Measurements from ENCODE around the gene RTN4RL1.

RTN4RL1 gene

DNA sequence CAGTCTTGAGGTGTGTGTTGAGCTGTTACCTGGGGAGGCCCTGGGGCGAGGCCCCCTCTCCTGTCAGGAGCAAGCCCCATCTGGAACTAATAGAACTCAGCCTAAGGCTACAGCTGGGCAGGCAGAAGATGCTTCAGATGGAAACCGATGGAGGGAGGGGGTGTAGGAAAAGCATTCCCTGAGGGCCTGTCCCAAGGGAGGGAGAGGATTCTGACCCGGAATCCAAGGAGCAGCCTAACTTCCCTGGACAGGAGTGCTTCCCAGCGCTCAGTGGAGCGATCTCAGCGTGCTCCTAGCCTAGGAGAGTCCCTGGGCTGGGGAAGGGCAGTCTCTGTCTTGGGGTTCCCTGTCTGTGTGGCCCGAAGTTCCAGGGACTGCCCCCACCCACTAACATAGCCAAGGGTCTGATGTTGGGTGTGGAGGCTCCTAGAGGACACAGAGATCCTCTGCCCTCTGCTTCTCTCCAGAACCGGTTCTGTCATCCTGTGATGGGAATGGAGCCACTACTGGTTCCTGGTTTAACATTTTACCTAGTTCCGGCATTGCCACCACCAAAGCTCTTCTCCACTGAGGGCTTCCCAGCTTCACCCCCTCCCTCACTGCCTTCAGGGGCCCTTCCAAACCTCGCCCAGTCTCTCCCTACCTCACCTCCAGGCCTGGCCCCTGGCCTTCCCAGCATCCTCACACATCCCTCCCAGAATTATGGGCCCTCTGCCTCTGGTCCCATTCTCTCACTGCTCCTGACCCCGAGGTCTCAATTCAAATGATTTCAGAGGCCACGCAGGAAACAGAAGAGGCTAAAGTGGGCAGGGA is 58.7 kb downstream of the RTN4RL1 start:
- DNase-seq: no peak
- peaks cover 0 to 43% of the 10 kb centered on the region in 2 donors for H3K27me3 ChIP-seq
- peaks cover 0 to 8% (median 2%) of the 10 kb centered on the region in 4 donors for H3K4me1 ChIP-seq
- H3K4me3 ChIP-seq: no peak overlapping the region
- intact Hi-C loops (cut with DNase I; ENCODE audit: low total_unique reads): no loop called here
- H3K9me3 ChIP-seq: no peaks in the 10 kb centered on the region
- TF ChIP-seq, protein P1, sequence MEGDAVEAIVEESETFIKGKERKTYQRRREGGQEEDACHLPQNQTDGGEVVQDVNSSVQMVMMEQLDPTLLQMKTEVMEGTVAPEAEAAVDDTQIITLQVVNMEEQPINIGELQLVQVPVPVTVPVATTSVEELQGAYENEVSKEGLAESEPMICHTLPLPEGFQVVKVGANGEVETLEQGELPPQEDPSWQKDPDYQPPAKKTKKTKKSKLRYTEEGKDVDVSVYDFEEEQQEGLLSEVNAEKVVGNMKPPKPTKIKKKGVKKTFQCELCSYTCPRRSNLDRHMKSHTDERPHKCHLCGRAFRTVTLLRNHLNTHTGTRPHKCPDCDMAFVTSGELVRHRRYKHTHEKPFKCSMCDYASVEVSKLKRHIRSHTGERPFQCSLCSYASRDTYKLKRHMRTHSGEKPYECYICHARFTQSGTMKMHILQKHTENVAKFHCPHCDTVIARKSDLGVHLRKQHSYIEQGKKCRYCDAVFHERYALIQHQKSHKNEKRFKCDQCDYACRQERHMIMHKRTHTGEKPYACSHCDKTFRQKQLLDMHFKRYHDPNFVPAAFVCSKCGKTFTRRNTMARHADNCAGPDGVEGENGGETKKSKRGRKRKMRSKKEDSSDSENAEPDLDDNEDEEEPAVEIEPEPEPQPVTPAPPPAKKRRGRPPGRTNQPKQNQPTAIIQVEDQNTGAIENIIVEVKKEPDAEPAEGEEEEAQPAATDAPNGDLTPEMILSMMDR (IDR thresholded peaks at IDR 0.05): no peak
- no peak overlapping the region for H3K27ac ChIP-seq
- no peaks in the 10 kb centered on the region for H3K36me3 ChIP-seq

DNA sequence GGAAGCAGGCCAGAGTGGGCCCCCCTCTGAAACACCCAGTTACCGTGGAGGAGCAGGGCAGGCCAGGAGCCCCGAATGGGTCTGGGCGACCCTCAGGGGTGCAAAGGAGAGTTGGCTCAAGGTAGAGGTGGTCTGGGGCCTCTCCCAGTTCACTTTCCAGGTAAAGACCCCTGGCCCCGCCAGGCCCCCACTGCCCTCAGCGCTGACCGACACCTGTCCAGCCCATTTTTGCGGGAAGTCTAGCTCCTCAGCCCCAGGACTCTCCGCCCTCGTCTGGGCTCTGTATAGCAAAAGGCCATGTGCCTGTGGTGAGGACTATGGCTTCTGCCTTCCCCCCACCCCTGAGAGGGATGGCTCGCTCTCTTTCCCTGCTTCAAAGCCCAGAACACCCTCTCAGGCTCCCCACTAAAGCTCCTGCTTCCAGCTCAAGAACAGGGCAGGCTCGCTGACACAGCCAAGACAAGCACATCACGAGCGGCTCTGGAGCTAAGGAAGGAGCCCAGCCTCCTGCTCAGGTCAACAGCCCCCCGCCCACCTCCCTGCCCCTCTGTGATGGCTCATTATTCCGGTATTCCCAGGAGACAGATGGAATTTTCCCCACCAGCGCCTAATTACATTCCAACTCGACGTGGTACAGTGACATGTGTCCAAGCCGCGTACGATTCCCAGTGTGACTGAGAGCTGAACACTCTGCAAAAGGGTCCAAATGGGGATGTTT is 59.4 kb downstream of the RTN4RL1 start:
- Histone ChIP-seq H3K4me3 (no peak overlapping the region), H3K27me3 (peaks cover 0 to 42% of the 10 kb centered on the region in 2 donors), H3K9me3 (no peaks in the 10 kb centered on the region), H3K4me1 (peaks cover 0 to 11% (median 4%) of the 10 kb centered on the region in 4 donors), H3K27ac (no peak overlapping the region), H3K36me3 (no peaks in the 10 kb centered on the region)
- TF ChIP-seq, protein P1 (IDR thresholded peaks at IDR 0.05): no peak
- intact Hi-C loops (cut with DNase I; ENCODE audit: low total_unique reads): no loop called here
- DNase-seq: no peak

DNA sequence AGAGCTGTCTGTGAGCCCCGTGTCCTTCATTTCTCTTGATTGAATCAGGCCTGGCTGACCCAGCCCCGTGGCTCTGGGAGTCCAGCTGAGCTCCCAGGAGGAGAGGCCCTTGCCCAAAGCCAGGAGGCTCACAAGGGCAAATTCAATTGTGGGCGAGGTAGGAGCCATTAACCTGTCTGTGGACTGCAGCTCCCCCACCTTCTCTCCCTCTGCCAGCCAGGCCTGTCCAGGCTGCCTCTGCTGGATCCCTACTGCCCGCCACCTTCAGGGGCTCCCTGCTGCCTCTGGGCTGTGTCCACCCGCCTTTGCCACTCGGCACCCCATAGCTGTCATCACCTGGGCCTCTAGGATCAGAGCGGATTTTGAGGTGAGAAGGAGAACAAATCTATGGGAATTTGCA is 61.9 kb downstream of the RTN4RL1 start:
- TF ChIP-seq, protein P1 (IDR thresholded peaks at IDR 0.05): no peak
- Histone ChIP-seq H3K36me3 (no peaks in the 10 kb centered on the region), H3K4me1 (peaks cover 0 to 14% (median 6%) of the 10 kb centered on the region in 4 donors), H3K4me3 (no peak overlapping the region), H3K27ac (no peak overlapping the region), H3K9me3 (no peaks in the 10 kb centered on the region), H3K27me3 (peaks cover 0 to 30% of the 10 kb centered on the region in 2 donors)
- DNase-seq: no peak
- intact Hi-C loops (cut with DNase I; ENCODE audit: low total_unique reads): no loop called here

DNA sequence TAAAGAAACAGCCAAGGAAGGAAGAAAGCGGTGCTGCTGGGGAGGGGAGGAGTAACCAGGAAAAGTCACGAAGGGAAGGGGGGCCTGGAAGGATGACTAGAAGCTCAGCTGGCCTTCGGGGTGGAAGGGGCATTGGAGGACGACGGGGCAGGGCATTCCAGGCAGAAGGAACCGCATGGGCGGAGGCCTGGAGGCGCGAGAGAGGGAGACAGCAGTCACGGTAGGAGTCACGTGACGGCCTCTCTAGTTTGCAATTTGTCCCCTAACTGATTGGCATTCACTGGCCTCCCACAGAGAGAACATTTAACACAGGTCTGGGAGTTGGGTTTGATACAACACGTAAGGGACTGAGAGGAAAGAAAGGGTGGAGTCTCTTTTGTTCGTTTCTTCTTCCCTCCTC is 63.9 kb downstream of the RTN4RL1 start:
- peaks cover 0 to 11% (median 5%) of the 10 kb centered on the region in 4 donors for H3K4me1 ChIP-seq
- TF ChIP-seq, protein P1 (IDR thresholded peaks at IDR 0.05): no peak
- H3K9me3 ChIP-seq: no peaks in the 10 kb centered on the region
- peaks cover 0 to 13% of the 10 kb centered on the region in 2 donors for H3K27me3 ChIP-seq
- H3K27ac ChIP-seq: no peak overlapping the region
- no peak overlapping the region for H3K4me3 ChIP-seq
- no peaks in the 10 kb centered on the region for H3K36me3 ChIP-seq
- no peak for DNase-seq
- intact Hi-C loops (cut with DNase I; ENCODE audit: low total_unique reads): no loop called here

DNA sequence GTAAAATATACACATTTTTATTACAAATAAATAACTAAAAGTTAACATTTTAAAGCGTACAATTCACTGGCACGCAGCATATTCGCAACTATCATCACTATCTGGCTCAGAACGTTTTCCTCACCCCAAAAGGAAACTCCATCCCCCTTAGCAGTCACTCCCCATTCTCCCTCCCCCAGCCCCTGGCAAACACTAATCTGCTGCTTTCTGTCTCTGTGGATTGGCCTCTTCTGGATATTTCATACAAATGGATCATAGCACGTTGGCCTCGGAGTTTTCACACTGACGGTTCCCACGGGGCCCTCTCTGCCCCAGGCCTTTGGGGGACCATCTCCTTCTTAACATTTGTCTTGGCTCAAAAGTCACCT is 64.6 kb downstream of the RTN4RL1 start:
- no peak for DNase-seq
- Histone ChIP-seq H3K27me3 (peaks cover 0 to 8% of the 10 kb centered on the region in 2 donors), H3K9me3 (no peaks in the 10 kb centered on the region), H3K4me1 (peaks cover 0 to 7% (median 3%) of the 10 kb centered on the region in 4 donors), H3K4me3 (no peak overlapping the region), H3K27ac (no peak overlapping the region), H3K36me3 (no peaks in the 10 kb centered on the region)
- intact Hi-C loops (cut with DNase I; ENCODE audit: low total_unique reads): no loop called here
- TF ChIP-seq, protein P1 (IDR thresholded peaks at IDR 0.05): no peak
